HAP-1 (cell line): Measurements from ENCODE around the gene NDUFB10.
A peak's percentile ranks its signal among the peaks of the same experiment; 100 is the strongest.
"Not testable (repeated sequence)": the region's sequence is repeated elsewhere in the genome, so short reads cannot be mapped to it uniquely, and the experiment has no call there.

ENCODE experiments used
- DNase-seq, 2 experiments: peaks; one replicate each; pipeline ENCODE4 v3.0.0-alpha.2; 2016 to 2020; ENCODE audit warnings: low spot score in 2 of 2
- H3K27me3 ChIP-seq: fragments of 250-450 bp; sonication (Bioruptor Pico); 2 replicates; pipeline ENCODE4 v1.5.1; 2020; ENCODE audit warnings: low read depth, mild to moderate bottlenecking, moderate library complexity
- H3K36me3 ChIP-seq: fragments of 250-450 bp; sonication (Bioruptor Pico); replicated peaks from 2 replicates; pipeline ENCODE4 v1.5.1; 2020; ENCODE audit warnings: mild to moderate bottlenecking
- H3K4me1 ChIP-seq: fragments of 250-450 bp; sonication (Bioruptor Pico); 2 replicates; pipeline ENCODE4 v1.5.1; 2020; ENCODE audit warnings: mild to moderate bottlenecking
- H3K4me3 ChIP-seq: fragments of 250-450 bp; sonication (Bioruptor Pico); 2 replicates; pipeline ENCODE4 v1.5.1; 2020; ENCODE audit warnings: mild to moderate bottlenecking, moderate library complexity
- H3K9me3 ChIP-seq: fragments of 250-450 bp; sonication (Bioruptor Pico); 2 replicates; pipeline ENCODE4 v1.5.1; 2020; ENCODE audit warnings: mild to moderate bottlenecking, moderate library complexity
- in situ Hi-C: fragments of 300-500 bp; cut with MboI; formaldehyde crosslinking; loops from 3 replicates; pipeline ENCODE4 v1.14.3; 2020; ENCODE audit warnings: low sequenced_read_pairs, inconsistent platforms, mixed read lengths

Gene NDUFB10

GRCh38 chr16:1918351-1919326, 40.7 kb upstream of the NDUFB10 start, which contains the start of gene HS3ST6:
TSS of gene HS3ST6 (minus strand) at chr16:1918415. CDS start at chr16:1918323, 92 bp downstream.
- in situ Hi-C loops: no loop called here
- Histone ChIP-seq H3K9me3 (no peaks in the 10 kb centered on the region; the same call in 1 of the 2 replicates), H3K27me3 (peaks cover 39% of the 10 kb centered on the region), H3K4me1 (peaks cover 10% of the 10 kb centered on the region), H3K36me3 (no peaks in the 10 kb centered on the region), H3K4me3 (no peak within 1 kb of the TSS)
- no peak for DNase-seq

DNA sequence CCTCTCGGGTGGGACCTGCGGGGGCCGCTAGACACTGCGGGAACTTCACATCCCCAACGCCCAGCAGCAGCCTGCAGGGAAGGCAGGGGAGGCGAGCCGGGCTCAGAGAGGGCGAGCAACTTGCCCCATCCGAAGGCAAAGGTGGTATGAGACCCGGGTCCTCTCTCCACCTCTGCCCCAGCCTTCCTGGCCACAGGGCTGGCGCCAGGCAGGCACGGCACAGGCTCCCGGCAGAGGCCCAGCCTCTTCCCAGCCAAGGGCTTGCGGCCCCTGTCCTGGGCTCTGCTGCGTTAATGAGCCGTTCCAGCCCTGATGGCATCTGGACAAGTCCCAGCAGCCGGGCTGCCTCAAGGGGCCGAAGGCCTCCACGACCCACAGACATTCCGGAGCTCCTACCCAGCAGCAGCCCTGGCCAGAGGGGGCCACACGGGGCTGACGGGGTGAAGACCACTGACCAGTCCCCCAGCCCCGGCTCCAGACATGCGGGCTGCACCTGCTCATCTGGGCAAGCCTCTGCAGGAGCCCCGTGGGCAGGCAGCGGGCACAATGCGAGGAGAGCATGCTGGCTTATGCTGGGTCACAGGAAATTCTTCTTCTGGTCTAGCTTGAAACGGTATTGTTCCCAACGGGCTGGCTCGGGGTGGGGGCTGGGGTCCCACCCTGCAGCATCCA, 39.9 kb upstream of the NDUFB10 start:
- H3K36me3 ChIP-seq: no peaks in the 10 kb centered on the region
- in situ Hi-C loops: no loop called here
- H3K27me3 ChIP-seq: peaks cover 39% of the 10 kb centered on the region
- no peak overlapping the region for H3K4me3 ChIP-seq
- no peak for DNase-seq
- no peaks in the 10 kb centered on the region; the same call in 1 of the 2 replicates for H3K9me3 ChIP-seq
- H3K4me1 ChIP-seq: peaks cover 14% of the 10 kb centered on the region

GRCh38 chr16:1920122-1920521, 39.2 kb upstream of the NDUFB10 start:
- H3K4me3 ChIP-seq, DNase-seq, H3K36me3 ChIP-seq, in situ Hi-C loops, H3K9me3 ChIP-seq: not testable (repeated sequence)
- Histone ChIP-seq H3K4me1 (peaks cover 14% of the 10 kb centered on the region), H3K27me3 (peaks cover 39% of the 10 kb centered on the region)

DNA sequence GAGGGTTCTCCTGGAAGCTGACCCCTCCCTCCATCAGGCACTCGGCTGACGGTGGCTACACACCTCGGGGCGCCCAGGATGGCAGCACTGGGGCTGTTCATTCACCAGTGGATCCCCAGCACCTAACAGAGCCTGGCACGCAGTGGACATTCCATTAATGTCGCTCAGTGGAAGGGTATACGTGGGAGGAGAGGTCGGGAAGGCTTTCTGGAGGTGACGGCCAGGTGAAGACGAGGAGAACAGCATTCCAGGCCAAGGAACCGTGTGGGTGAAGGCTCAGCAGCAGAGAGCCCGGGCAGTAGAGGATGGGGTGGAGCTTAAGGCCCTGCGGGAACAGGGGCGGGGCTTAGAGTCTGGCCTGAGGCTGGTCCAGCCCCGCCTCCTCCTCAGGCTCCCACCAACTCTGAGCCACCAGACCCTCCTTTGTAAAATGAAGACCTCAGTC, 38.6 kb upstream of the NDUFB10 start:
- in situ Hi-C loops: no loop called here
- Histone ChIP-seq H3K4me3 (no peak overlapping the region), H3K27me3 (peaks cover 36% of the 10 kb centered on the region), H3K4me1 (peaks cover 14% of the 10 kb centered on the region), H3K36me3 (no peaks in the 10 kb centered on the region), H3K9me3 (no peaks in the 10 kb centered on the region; the same call in 1 of the 2 replicates)
- peak; percentile 70 to 86 for DNase-seq

DNA sequence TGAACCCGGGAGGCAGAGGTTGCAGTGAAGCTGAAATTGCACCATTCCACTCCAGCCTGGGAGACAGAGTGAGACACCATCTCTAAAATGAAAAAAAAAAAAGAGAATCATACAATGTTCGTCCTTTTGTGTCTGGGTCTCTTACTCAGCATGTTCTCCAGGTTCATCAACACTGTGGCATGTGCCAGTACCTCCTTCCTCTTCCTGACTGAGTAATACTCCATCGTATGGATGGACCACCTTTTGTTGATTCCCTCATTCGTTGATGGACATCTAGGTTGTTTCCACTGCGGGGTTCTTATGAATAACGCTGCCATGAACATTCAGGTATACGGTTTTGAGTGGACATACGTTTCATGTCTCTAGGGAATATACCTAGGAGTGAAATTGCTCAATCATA, 37.0 kb upstream of the NDUFB10 start:
- no peaks in the 10 kb centered on the region for H3K36me3 ChIP-seq
- H3K9me3 ChIP-seq: no peaks in the 10 kb centered on the region; the same call in 1 of the 2 replicates
- in situ Hi-C loops: no loop called here
- H3K27me3 ChIP-seq: peaks cover 29% of the 10 kb centered on the region
- H3K4me3 ChIP-seq: no peak overlapping the region
- H3K4me1 ChIP-seq: peaks cover 14% of the 10 kb centered on the region
- no peak for DNase-seq

- H3K27me3 ChIP-seq: peaks cover 24% of the 10 kb centered on the region
- in situ Hi-C loops: no loop called here
- H3K4me1 ChIP-seq: peaks cover 14% of the 10 kb centered on the region
- H3K9me3 ChIP-seq: no peaks in the 10 kb centered on the region; the same call in 1 of the 2 replicates
- no peak overlapping the region for H3K4me3 ChIP-seq
- H3K36me3 ChIP-seq: no peaks in the 10 kb centered on the region
- DNase-seq: peak; percentile 84 to 89
Observed at GRCh38 chr16:1923299-1924034, 35.9 kb upstream of the NDUFB10 start.

- DNase-seq: no peak
- no peaks in the 10 kb centered on the region for H3K36me3 ChIP-seq
- no peak overlapping the region for H3K4me3 ChIP-seq
- H3K4me1 ChIP-seq: peaks cover 15% of the 10 kb centered on the region
- H3K27me3 ChIP-seq: peaks cover 18% of the 10 kb centered on the region
- no peaks in the 10 kb centered on the region; the same call in 1 of the 2 replicates for H3K9me3 ChIP-seq
- in situ Hi-C loops: no loop called here
Observed at GRCh38 chr16:1924095-1924494, 35.2 kb upstream of the NDUFB10 start.

GRCh38 chr16:1926271-1926670, 33.1 kb upstream of the NDUFB10 start:
- Histone ChIP-seq H3K9me3 (no peaks in the 10 kb centered on the region; the same call in 1 of the 2 replicates), H3K4me3 (no peak overlapping the region), H3K36me3 (no peaks in the 10 kb centered on the region), H3K27me3 (peaks cover 2% of the 10 kb centered on the region; the same call in 1 of the 2 replicates), H3K4me1 (peaks cover 10% of the 10 kb centered on the region)
- in situ Hi-C loops: no loop called here
- no peak for DNase-seq

- Histone ChIP-seq H3K4me1 (peaks cover 3% of the 10 kb centered on the region; the same call in 1 of the 2 replicates), H3K36me3 (no peaks in the 10 kb centered on the region), H3K27me3 (no peaks in the 10 kb centered on the region), H3K4me3 (peak overlapping the region; percentile 26), H3K9me3 (no peaks in the 10 kb centered on the region)
- in situ Hi-C loops: no loop called here
- peak in 1 of 2 experiments; percentile 64 for DNase-seq
Observed at GRCh38 chr16:1929105-1929504, 30.2 kb upstream of the NDUFB10 start.

DNA sequence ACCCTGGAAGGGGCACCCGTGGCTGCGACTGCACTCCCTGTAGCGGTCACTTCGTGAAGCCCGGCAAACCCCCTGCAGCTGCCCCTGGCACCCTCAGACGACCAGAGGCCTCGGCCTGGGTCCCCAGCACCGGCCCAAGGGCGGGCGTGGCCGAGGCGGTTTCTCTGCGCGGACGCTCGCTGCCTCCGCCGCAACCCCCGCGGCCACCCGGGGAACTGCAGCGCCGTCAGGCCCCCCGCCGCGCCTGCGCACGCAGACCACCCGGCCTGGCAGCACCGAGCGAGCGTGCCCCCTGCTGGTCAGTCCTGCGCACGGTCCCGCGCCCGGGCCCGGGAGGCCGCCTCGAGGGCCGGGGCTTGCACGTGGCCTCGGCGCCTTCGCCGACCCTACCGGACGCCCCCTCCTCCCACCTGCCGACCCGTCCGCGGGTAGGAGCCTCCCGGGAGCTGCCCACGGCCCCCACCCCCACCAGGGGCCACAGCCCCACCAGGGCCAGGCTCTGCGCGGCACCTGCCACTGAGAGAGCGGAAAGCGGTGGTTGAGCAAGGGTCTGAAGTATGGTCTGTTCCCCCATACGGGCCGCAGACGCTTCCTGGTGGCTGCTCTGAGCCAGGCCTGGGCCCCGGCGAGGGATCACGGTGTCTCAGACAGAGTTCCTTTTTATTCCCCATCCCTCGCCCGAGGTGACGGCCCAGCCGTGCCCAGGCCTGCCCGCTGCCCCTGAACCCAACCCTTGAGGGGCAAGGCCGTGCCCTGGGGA, 29.6 kb upstream of the NDUFB10 start:
- H3K4me1 ChIP-seq: peaks cover 3% of the 10 kb centered on the region; the same call in 1 of the 2 replicates
- H3K4me3 ChIP-seq: peak overlapping the region; percentile 26
- in situ Hi-C loops: loop anchor here (5.0 kb wide), 1 partner anchor 72 kb away; no protein-coding TSS in a partner anchor

GRCh38 chr16:1930338-1930720, 29.0 kb upstream of the NDUFB10 start:
- no peaks in the 10 kb centered on the region for H3K27me3 ChIP-seq
- H3K36me3 ChIP-seq: no peaks in the 10 kb centered on the region
- H3K4me3 ChIP-seq: no peak overlapping the region
- in situ Hi-C loops: loop anchor here (5.0 kb wide), 1 partner anchor 73 kb away; no protein-coding TSS in a partner anchor
- no peak for DNase-seq
- peaks cover 3% of the 10 kb centered on the region; the same call in 1 of the 2 replicates for H3K4me1 ChIP-seq
- no peaks in the 10 kb centered on the region for H3K9me3 ChIP-seq

More for the DNA sequence above, 29.6 kb upstream of the NDUFB10 start:
- no peaks in the 10 kb centered on the region for H3K36me3 ChIP-seq
- no peaks in the 10 kb centered on the region for H3K9me3 ChIP-seq
- H3K27me3 ChIP-seq: no peaks in the 10 kb centered on the region
- DNase-seq: peak; percentile 79 to 95
